ENCODE results near the gene PRAME. TPM values are rescaled to one million over a fixed set of nuclear protein-coding genes. Genes with fewer than 3 reads are reported as not detected.

PRAME gene
- total and polyA plus RNA-seq, 4 donors: 0.02 to 1.5 TPM; not detected in 2

DNA sequence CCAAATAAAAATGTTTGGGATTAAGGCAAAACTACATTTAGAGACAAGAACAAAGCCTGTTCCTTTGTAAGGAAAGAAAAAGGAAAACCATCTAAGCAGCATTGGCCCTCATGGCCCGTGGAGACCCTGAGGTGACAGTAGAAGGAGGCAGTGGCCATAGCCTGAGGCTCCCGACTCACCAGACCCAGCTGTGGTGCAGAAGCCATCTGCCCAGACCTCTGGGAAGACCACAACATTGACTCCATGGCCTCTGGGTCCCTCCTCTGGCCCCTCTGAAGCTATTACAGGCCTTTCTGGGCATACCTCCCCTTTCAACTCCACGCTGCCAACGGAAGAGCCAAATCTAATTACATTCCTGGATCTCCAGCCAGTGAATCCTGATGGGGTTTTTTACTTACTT lies 6.4 kb downstream of the PRAME start:
- no peaks in the 10 kb centered on the region for H3K9me3 ChIP-seq (ENCODE audit: control insufficient read depth in 4 of 4, insufficient read depth in 3 of 4, low read length in 3 of 4)
- H3K9ac ChIP-seq (ENCODE audit: insufficient read depth in 1 of 2, low read length in 2 of 2): no peak overlapping the region
- no peaks in the 10 kb centered on the region for H3K27me3 ChIP-seq (ENCODE audit: control insufficient read depth in 3 of 3, insufficient read depth in 3 of 3, low read length in 2 of 3)
- no peaks in the 10 kb centered on the region for H3K36me3 ChIP-seq (ENCODE audit: control insufficient read depth in 4 of 4, insufficient read depth in 4 of 4, low read length in 4 of 4)
- 71 to 80% methylated on average over 4 of the region's 4 CpGs for WGBS, 2 donors
- H3K4me1 ChIP-seq (ENCODE audit: control insufficient read depth in 5 of 5, insufficient read depth in 5 of 5, low read length in 5 of 5): no peaks in the 10 kb centered on the region
- ATAC-seq (ENCODE audit: insufficient read depth, low FRiP score): no peak
- DNase-seq: no peak
- TF ChIP-seq CTCF (IDR thresholded peaks at IDR 0.05; ENCODE audit: control extremely low read depth, extremely low read depth): no peak
- no peak overlapping the region for H3K4me3 ChIP-seq
- H3K27ac ChIP-seq (ENCODE audit: low read depth in 1 of 2, low read length in 1 of 2): no peak overlapping the region

DNA sequence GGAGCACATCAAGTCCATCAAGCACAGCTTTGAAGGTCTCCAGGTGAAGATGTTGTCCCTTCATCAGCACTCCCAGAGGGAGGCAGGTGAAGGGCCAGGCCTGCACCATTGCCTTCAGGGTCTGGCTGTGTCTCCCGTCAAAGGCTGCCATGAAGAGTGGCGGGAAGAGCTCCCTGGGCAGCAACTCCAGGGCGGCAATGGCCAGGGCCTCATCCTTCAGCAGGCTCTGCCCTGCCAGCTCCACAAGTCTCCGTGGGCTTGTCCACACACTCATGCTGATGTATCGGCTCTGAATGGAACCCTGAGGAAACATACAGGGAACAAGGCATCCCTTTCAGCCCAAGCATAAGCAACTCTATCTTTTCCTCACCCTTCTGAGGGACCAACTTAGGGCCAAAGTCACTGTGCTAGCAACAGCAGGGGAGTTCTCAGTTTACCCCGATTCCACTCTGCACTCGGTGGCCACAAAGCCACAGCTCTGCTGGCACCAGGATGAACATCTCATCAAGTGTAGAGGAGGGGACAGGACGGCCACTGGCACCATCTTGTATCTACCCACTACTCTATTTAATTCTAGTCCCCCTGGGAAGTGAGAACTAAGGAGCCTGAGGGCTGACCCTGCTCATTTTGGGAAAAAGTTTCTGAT lies 8.2 kb downstream of the PRAME start:
- Histone ChIP-seq H3K27me3 (ENCODE audit: control insufficient read depth in 3 of 3, insufficient read depth in 3 of 3, low read length in 2 of 3) (no peaks in the 10 kb centered on the region), H3K4me1 (ENCODE audit: control insufficient read depth in 5 of 5, insufficient read depth in 5 of 5, low read length in 5 of 5) (no peaks in the 10 kb centered on the region), H3K9me3 (ENCODE audit: control insufficient read depth in 4 of 4, insufficient read depth in 3 of 4, low read length in 3 of 4) (no peaks in the 10 kb centered on the region), H3K4me3 (no peak overlapping the region), H3K9ac (ENCODE audit: insufficient read depth in 1 of 2, low read length in 2 of 2) (no peak overlapping the region), H3K36me3 (ENCODE audit: control insufficient read depth in 4 of 4, insufficient read depth in 4 of 4, low read length in 4 of 4) (no peaks in the 10 kb centered on the region), H3K27ac (ENCODE audit: low read depth in 1 of 2, low read length in 1 of 2) (no peak overlapping the region)
- TF ChIP-seq CTCF (IDR thresholded peaks at IDR 0.05; ENCODE audit: control extremely low read depth, extremely low read depth): no peak
- no peak for DNase-seq
- WGBS, 2 donors: 89 to 93% methylated on average over 8 of the region's 8 CpGs
- no peak for ATAC-seq (ENCODE audit: insufficient read depth, low FRiP score)

- WGBS, 2 donors: 74 to 95% methylated on average over 1 of the region's 1 CpG
- Histone ChIP-seq H3K36me3 (ENCODE audit: control insufficient read depth in 4 of 4, insufficient read depth in 4 of 4, low read length in 4 of 4) (no peaks in the 10 kb centered on the region), H3K27me3 (ENCODE audit: control insufficient read depth in 3 of 3, insufficient read depth in 3 of 3, low read length in 2 of 3) (no peaks in the 10 kb centered on the region), H3K9me3 (ENCODE audit: control insufficient read depth in 4 of 4, insufficient read depth in 3 of 4, low read length in 3 of 4) (no peaks in the 10 kb centered on the region), H3K4me3 (no peak overlapping the region), H3K27ac (ENCODE audit: low read depth in 1 of 2, low read length in 1 of 2) (no peak overlapping the region), H3K9ac (ENCODE audit: insufficient read depth in 1 of 2, low read length in 2 of 2) (no peak overlapping the region), H3K4me1 (ENCODE audit: control insufficient read depth in 5 of 5, insufficient read depth in 5 of 5, low read length in 5 of 5) (no peaks in the 10 kb centered on the region)
- no peak for DNase-seq
- no peak for TF ChIP-seq CTCF (IDR thresholded peaks at IDR 0.05; ENCODE audit: control extremely low read depth, extremely low read depth)
- ATAC-seq (ENCODE audit: insufficient read depth, low FRiP score): no peak
These were observed 10.2 kb downstream of the PRAME start for GRCh38 chr22:22548910-22549309.

DNA sequence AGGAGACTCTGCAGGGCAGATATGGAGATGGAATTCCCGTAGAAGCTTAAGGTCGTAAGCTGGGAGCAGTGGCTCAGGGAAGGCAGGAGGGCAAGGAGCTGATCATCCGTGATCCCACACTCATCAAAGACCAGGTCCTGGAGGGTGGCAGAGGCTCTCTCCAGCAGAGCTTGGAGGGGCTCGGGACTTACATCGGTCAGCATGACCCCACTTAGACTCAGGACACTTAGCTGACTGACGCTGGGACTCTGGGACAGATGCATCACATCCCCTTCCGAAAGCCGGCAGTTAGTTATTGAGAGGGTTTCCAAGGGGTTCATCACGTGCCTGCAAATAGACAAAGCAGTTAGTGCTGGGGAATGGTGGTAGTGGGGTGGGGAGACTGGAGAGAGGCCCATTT lies 10.7 kb downstream of the PRAME start:
- no peak overlapping the region for H3K4me3 ChIP-seq
- no peak for ATAC-seq (ENCODE audit: insufficient read depth, low FRiP score)
- no peak for DNase-seq
- H3K36me3 ChIP-seq (ENCODE audit: control insufficient read depth in 4 of 4, insufficient read depth in 4 of 4, low read length in 4 of 4): no peaks in the 10 kb centered on the region
- no peaks in the 10 kb centered on the region for H3K4me1 ChIP-seq (ENCODE audit: control insufficient read depth in 5 of 5, insufficient read depth in 5 of 5, low read length in 5 of 5)
- no peak for TF ChIP-seq CTCF (IDR thresholded peaks at IDR 0.05; ENCODE audit: control extremely low read depth, extremely low read depth)
- no peaks in the 10 kb centered on the region for H3K9me3 ChIP-seq (ENCODE audit: control insufficient read depth in 4 of 4, insufficient read depth in 3 of 4, low read length in 3 of 4)
- H3K27ac ChIP-seq (ENCODE audit: low read depth in 1 of 2, low read length in 1 of 2): no peak overlapping the region
- WGBS, 2 donors: 74 to 81% methylated on average over 9 of the region's 9 CpGs
- H3K9ac ChIP-seq (ENCODE audit: insufficient read depth in 1 of 2, low read length in 2 of 2): no peak overlapping the region
- no peaks in the 10 kb centered on the region for H3K27me3 ChIP-seq (ENCODE audit: control insufficient read depth in 3 of 3, insufficient read depth in 3 of 3, low read length in 2 of 3)
